CD4-positive, alpha-beta memory T cell (primary cell): ENCODE data around the gene SYVN1. TPM values are rescaled to one million over a fixed set of nuclear protein-coding genes. Genes with fewer than 3 reads are reported as not detected.
A peak's percentile ranks its signal among the peaks of the same experiment; 100 is the strongest.

ENCODE experiments used
- CTCF ChIA-PET: fragments of 350-600 bp; sonication (Branson Sonifier 250); formaldehyde crosslinking; loops from one replicate; lab custom pipeline; 2021; ENCODE audit warnings: inconsistent platforms; ENCODE audit not compliant: partially characterized antibody; lab: Charles Lee
- POLR2A ChIA-PET: fragments of 350-600 bp; sonication (Branson Sonifier 250); formaldehyde crosslinking; loops from one replicate; lab custom pipeline; 2021; ENCODE audit not compliant: partially characterized antibody; lab: Charles Lee
- DNase-seq, 5 donors: peaks; one replicate each; pipeline versions ENCODE4 v3.0.0 to v3.0.0-alpha.2; 2020 to 2022; ENCODE audit warnings: mixed read lengths in 1 of 5
- H3K27ac ChIP-seq: one replicate; pipeline ENCODE4 v1.7.0; 2013; ENCODE audit warnings: low read depth, low read length
- H3K27me3 ChIP-seq: 2 replicates; pipeline ENCODE4 v1.7.0; 2013; ENCODE audit warnings: mild to moderate bottlenecking, low read length, moderate library complexity; ENCODE audit not compliant: insufficient read depth
- H3K36me3 ChIP-seq: 2 replicates; pipeline ENCODE4 v1.7.0; 2013; ENCODE audit warnings: mild to moderate bottlenecking, low read length, moderate library complexity; ENCODE audit not compliant: insufficient read depth
- H3K4me1 ChIP-seq: 2 replicates; pipeline ENCODE4 v1.7.0; 2013; ENCODE audit warnings: mild to moderate bottlenecking, low read length, moderate library complexity; ENCODE audit not compliant: insufficient read depth
- H3K4me3 ChIP-seq, 2 donors: one replicate each; pipeline ENCODE4 v1.7.0; 2013; ENCODE audit warnings: low read length in 2 of 2, mild to moderate bottlenecking in 1 of 2
- H3K9me3 ChIP-seq, 2 donors: one replicate each; pipeline ENCODE4 v1.7.0; 2013; ENCODE audit warnings: low read length in 2 of 2, control low read depth in 1 of 2; ENCODE audit not compliant: control insufficient read depth in 1 of 2
- H3K27ac Mint-ChIP-seq, 7 donors: one replicate each; pipeline ENCODE4 v1.8.0; 2020 to 2021; ENCODE audit warnings: mixed read lengths in 7 of 7, mild to moderate bottlenecking in 6 of 7, inconsistent platforms in 3 of 7, moderate library complexity in 3 of 7
- H3K27me3 Mint-ChIP-seq, 2 donors: one replicate each; pipeline ENCODE4 v1.8.0; 2020 to 2021; ENCODE audit warnings: mixed read lengths in 2 of 2
- H3K36me3 Mint-ChIP-seq, 2 donors: one replicate each; pipeline ENCODE4 v1.8.0; 2020 to 2021; ENCODE audit warnings: mixed read lengths in 2 of 2, inconsistent platforms in 1 of 2, mild to moderate bottlenecking in 1 of 2
- H3K4me1 Mint-ChIP-seq, 4 donors: one replicate each; pipeline ENCODE4 v1.8.0; 2020 to 2021; ENCODE audit warnings: mixed read lengths in 4 of 4, mild to moderate bottlenecking in 1 of 4
- H3K4me3 Mint-ChIP-seq, 8 donors: one replicate each; pipeline ENCODE4 v1.8.0; 2020 to 2021; ENCODE audit warnings: mixed read lengths in 8 of 8, mild to moderate bottlenecking in 7 of 8, moderate library complexity in 6 of 8, inconsistent platforms in 3 of 8
- H3K9me3 Mint-ChIP-seq, 8 donors: one replicate each; pipeline ENCODE4 v1.8.0; 2020 to 2021; ENCODE audit warnings: mixed read lengths in 8 of 8, mild to moderate bottlenecking in 5 of 8, inconsistent platforms in 3 of 8, moderate library complexity in 1 of 8
- intact Hi-C: fragments of 100-400 bp; cut with micrococcal nuclease; formaldehyde crosslinking; loops from one replicate; pipeline ENCODE4 v1.15.1; 2023
- polyA plus RNA-seq, 2 donors: library from polyadenylated mRNA; unstranded; fragments of 300-500 nt; fragmentation: Illumina TruSeq; gene quantifications; one replicate each; pipeline ENCODE4 v1.2.3, GENCODE V29; 2021
- total RNA-seq, 2 experiments: library from RNA; stranded (reverse); gene quantifications; one replicate each; pipeline ENCODE4 v1.2.3, GENCODE V29; 2021

The SYVN1 gene
- total and polyA plus RNA-seq, 4 experiments from 2014 or later: 2.8 to 76.5 (median 45.5) TPM

- intact Hi-C loops: no loop called here
- peaks cover 17 to 68% of the 10 kb centered on the region in 2 donors for H3K36me3 Mint-ChIP-seq
Observed at GRCh38 chr11:65127473-65128181, 6.7 kb downstream of the SYVN1 start.

GRCh38 chr11:65126624-65127274 lies 7.6 kb downstream of the SYVN1 start:
- Mint-ChIP-seq H3K27me3 (no peaks in the 10 kb centered on the region), H3K4me1 (peaks cover 8 to 26% (median 16%) of the 10 kb centered on the region in 4 donors), H3K27ac (peak overlapping the region in 2 of 7 donors; percentile 36 to 58), H3K4me3 (peak overlapping the region in 1 of 8 donors; percentile 35), H3K9me3 (peaks cover 0 to 6% (median 0%) of the 10 kb centered on the region in 8 donors), H3K36me3 (peaks cover 23 to 71% of the 10 kb centered on the region in 2 donors)
- H3K36me3 ChIP-seq: peaks cover 73% of the 10 kb centered on the region
- no peak for DNase-seq
- H3K4me3 ChIP-seq: no peak overlapping the region
- no peak overlapping the region for H3K27ac ChIP-seq
- peaks cover 15% of the 10 kb centered on the region for H3K4me1 ChIP-seq
- H3K9me3 ChIP-seq: no peaks in the 10 kb centered on the region
- ChIA-PET POLR2A (interaction anchor here (11.5 kb wide), 1 partner anchor 7 kb away, joined by 251 read pairs; the partner anchor contains the start of gene SYVN1), CTCF (no interaction called here)
- H3K27me3 ChIP-seq: no peaks in the 10 kb centered on the region
- intact Hi-C loops: no loop called here

More at GRCh38 chr11:65127473-65128181, 6.7 kb downstream of the SYVN1 start:
- Mint-ChIP-seq H3K4me1 (peaks cover 4 to 26% (median 10%) of the 10 kb centered on the region in 4 donors), H3K4me3 (no peak overlapping the region), H3K27ac (peak overlapping the region in 2 of 7 donors; percentile 23 to 58), H3K9me3 (peaks cover 0 to 6% (median 0%) of the 10 kb centered on the region in 8 donors), H3K27me3 (no peaks in the 10 kb centered on the region)
- no peak for DNase-seq
- Histone ChIP-seq H3K36me3 (peaks cover 82% of the 10 kb centered on the region), H3K27me3 (no peaks in the 10 kb centered on the region), H3K27ac (no peak overlapping the region), H3K9me3 (no peaks in the 10 kb centered on the region), H3K4me1 (peaks cover 20% of the 10 kb centered on the region), H3K4me3 (no peak overlapping the region)
- ChIA-PET CTCF (no interaction called here), POLR2A (interaction anchor here (2.5 kb wide), 1 partner anchor 10 kb away, joined by 21 read pairs; the partner anchor contains the start of gene ZNHIT2)

- ChIA-PET CTCF (interaction anchor here (1.4 to 1.7 kb wide), 2 partner anchors 13 to 113 kb away, joined by 3 to 5 read pairs; no protein-coding TSS in a partner anchor), POLR2A (interaction anchor here (1.0 to 11.5 kb wide), 2 partner anchors 8 to 27 kb away, joined by 3 to 251 read pairs; partner anchors contain the start of gene SYVN1)
- Histone ChIP-seq H3K27ac (no peak overlapping the region), H3K27me3 (no peaks in the 10 kb centered on the region), H3K4me1 (peaks cover 27% of the 10 kb centered on the region), H3K4me3 (no peak overlapping the region), H3K9me3 (no peaks in the 10 kb centered on the region), H3K36me3 (peaks cover 68% of the 10 kb centered on the region)
- H3K4me1 Mint-ChIP-seq: peaks cover 12 to 38% (median 23%) of the 10 kb centered on the region in 4 donors
- H3K27ac Mint-ChIP-seq: peak overlapping the region in 1 of 7 donors; percentile 44
- intact Hi-C loops: no loop called here
- H3K27me3 Mint-ChIP-seq: no peaks in the 10 kb centered on the region
- H3K36me3 Mint-ChIP-seq: peaks cover 26 to 73% of the 10 kb centered on the region in 2 donors
- DNase-seq: no peak
- no peak overlapping the region for H3K4me3 Mint-ChIP-seq
- peaks cover 0 to 1% (median 0%) of the 10 kb centered on the region in 8 donors for H3K9me3 Mint-ChIP-seq
Observed at GRCh38 chr11:65125197-65126056, 8.9 kb downstream of the SYVN1 start.

- Mint-ChIP-seq H3K4me1 (peaks cover 13 to 46% (median 24%) of the 10 kb centered on the region in 4 donors), H3K27ac (peak overlapping the region in 5 of 7 donors; percentile 44 to 77 (median 51)), H3K4me3 (peak overlapping the region in 4 of 8 donors; percentile 13 to 68 (median 22)), H3K36me3 (peaks cover 33 to 76% of the 10 kb centered on the region in 2 donors), H3K9me3 (peaks cover 0 to 1% (median 0%) of the 10 kb centered on the region in 8 donors), H3K27me3 (no peaks in the 10 kb centered on the region)
- peaks cover 68% of the 10 kb centered on the region for H3K36me3 ChIP-seq
- intact Hi-C loops: no loop called here
- H3K27ac ChIP-seq: no peak overlapping the region
- H3K4me1 ChIP-seq: peaks cover 27% of the 10 kb centered on the region
- no peaks in the 10 kb centered on the region for H3K9me3 ChIP-seq
- ChIA-PET CTCF (interaction anchor here (1.4 to 1.7 kb wide), 3 partner anchors 12 to 112 kb away, joined by 3 to 7 read pairs (median 5); no protein-coding TSS in a partner anchor), POLR2A (interaction anchor here (0.9 to 11.5 kb wide), 4 partner anchors 9 to 346 kb away, joined by 3 to 251 read pairs (median 3); partner anchors contain the start of genes SYVN1 and VPS51)
- no peak for DNase-seq
- no peaks in the 10 kb centered on the region for H3K27me3 ChIP-seq
- no peak overlapping the region for H3K4me3 ChIP-seq
Observed at GRCh38 chr11:65124480-65125196, 9.7 kb downstream of the SYVN1 start.

GRCh38 chr11:65121865-65122696 lies 12.2 kb downstream of the SYVN1 start, which contains the start of the genes FAU and MRPL49:
Gene FAU, minus strand, starts transcription at chr11:65122134. Its CDS starts 321 bp downstream, at chr11:65121813.
Gene MRPL49, plus strand, starts transcription at chr11:65122321. Its CDS starts 26 bp downstream, at chr11:65122347.
- peak within 1 kb of the TSS; percentile 92 to 100 for H3K4me3 ChIP-seq
- POLR2A ChIA-PET: interaction anchor here (0.6 to 15.5 kb wide), 35 partner anchors 10 to 738 kb away, joined by 3 to 320 read pairs (median 5); partner anchors contain the start of genes ARL2, ATG2A, CAPN1 and CDC42BPG
- CTCF ChIA-PET: interaction anchor here (0.7 to 4.8 kb wide), 10 partner anchors 9 to 451 kb away, joined by 3 to 55 read pairs (median 4); partner anchors contain the start of genes ARL2, CDC42EP2, SYVN1 and TM7SF2
- Mint-ChIP-seq H3K4me3 (peak within 1 kb of the TSS; percentile 98 to 100 (median 99)), H3K9me3 (peaks cover 0 to 1% (median 0%) of the 10 kb centered on the region in 8 donors), H3K36me3 (peaks cover 40 to 69% of the 10 kb centered on the region in 2 donors), H3K4me1 (peaks cover 18 to 56% (median 30%) of the 10 kb centered on the region in 4 donors), H3K27ac (peak within 1 kb of the TSS; percentile 99 to 100 (median 100)), H3K27me3 (no peaks in the 10 kb centered on the region)
- intact Hi-C loops: loop anchor here (1.0 kb wide), 4 partner anchors 12 to 109 kb away; partner anchors contain the start of genes CDCA5, SYVN1, VPS51 and ZFPL1
- no peaks in the 10 kb centered on the region for H3K27me3 ChIP-seq
- peak; percentile 97 to 99 (median 99) for DNase-seq
- peak within 1 kb of the TSS; percentile 99 for H3K27ac ChIP-seq
- no peaks in the 10 kb centered on the region for H3K9me3 ChIP-seq
- H3K4me1 ChIP-seq: peaks cover 27% of the 10 kb centered on the region
- H3K36me3 ChIP-seq: peaks cover 56% of the 10 kb centered on the region
